Activated T-cell treated with anti-CD3 and anti-CD28 coated beads for 48 hours (primary cell): ENCODE data around the gene SOHLH2.

Experiments
- DNase-seq: peaks from one replicate; pipeline ENCODE4 v3.0.0-alpha.2; 2020; ENCODE audit warnings: low read depth

SOHLH2 gene, protein sequence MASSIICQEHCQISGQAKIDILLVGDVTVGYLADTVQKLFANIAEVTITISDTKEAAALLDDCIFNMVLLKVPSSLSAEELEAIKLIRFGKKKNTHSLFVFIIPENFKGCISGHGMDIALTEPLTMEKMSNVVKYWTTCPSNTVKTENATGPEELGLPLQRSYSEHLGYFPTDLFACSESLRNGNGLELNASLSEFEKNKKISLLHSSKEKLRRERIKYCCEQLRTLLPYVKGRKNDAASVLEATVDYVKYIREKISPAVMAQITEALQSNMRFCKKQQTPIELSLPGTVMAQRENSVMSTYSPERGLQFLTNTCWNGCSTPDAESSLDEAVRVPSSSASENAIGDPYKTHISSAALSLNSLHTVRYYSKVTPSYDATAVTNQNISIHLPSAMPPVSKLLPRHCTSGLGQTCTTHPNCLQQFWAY

DNA sequence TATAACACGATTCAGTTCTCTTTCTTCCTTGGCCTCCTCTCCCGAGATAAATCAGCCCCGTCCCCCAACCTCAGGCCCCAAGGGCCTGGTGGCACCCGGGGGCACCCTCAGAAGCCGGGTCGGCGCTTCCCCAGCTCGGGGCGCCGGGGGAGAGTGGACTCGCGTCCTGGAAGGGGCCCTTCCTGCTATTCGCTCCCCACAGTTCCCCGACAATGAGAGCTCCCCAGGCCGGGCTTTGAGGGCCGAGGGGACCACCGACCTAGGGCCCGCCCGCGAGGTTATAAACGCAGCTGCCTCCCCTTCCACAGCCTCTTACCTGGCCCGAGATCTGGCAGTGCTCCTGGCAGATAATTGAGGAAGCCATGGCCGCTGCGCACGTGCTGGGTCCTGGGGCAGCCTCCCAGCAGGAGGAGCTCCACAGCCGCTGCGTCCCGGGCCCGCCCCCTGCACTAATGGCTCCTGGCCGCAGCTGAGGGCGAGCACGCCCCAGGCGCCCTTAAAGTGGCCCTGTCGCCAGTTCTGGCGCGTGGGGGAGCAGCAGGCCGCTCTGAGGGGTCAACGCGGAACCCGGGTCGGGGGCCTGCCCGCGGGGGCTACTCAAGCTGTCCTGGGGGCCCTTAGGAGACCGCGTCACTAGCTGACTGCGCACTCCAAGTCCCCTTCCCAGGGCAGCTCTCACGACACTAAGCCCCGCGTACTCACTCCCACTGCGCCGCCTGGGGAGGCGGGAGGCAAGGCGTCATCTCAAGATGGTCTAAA is at the start of gene SOHLH2:
TSS of gene SOHLH2 (minus strand) at position 394 of the 759 bp plus-strand sequence. CDS start at position 364, 30 bp downstream.
- DNase-seq, result no peak

- DNase-seq, result no peak
Measured at GRCh38 chr13:36261976-36262375, 47.6 kb upstream of the SOHLH2 start.

- DNase-seq, result no peak
Measured at GRCh38 chr13:36261011-36261410, 46.7 kb upstream of the SOHLH2 start.

DNA sequence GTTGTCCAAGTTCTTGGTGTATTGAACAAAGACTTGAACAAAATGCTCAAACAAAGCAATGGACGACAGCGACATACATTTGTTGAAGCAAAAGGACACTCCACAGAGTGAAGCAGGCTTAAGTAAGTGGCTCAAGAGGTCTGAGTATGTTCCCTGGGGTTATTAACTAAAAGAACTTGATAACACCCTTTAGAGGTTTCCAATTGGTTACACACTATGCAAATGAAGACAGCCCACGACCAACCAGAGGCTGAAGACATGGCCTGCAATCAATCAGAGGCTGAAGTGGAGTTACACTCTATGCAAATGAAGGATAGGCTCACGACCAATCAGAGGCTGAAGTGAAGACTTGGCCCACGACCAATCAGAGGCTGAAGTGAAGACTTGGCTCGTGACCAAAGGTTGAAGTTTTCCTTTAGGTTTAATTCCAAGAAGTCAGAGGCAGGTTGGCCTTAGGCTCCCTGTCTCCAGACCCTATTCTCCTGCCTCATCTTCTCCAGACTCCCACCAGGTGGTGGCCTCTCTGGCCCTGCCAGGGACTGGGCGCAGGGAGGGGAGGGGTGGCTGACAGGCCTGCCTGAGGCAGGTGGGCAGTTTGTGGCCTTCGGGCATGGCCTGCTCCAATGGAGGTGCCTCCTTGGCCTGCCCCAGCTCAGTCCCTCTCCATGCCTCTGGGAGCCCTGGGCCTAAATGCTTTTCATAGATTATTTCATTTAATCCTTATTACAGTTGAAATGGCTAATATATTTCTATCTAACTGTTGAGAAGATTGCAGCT is 45.2 kb upstream of the SOHLH2 start:
- no peak for DNase-seq

DNA sequence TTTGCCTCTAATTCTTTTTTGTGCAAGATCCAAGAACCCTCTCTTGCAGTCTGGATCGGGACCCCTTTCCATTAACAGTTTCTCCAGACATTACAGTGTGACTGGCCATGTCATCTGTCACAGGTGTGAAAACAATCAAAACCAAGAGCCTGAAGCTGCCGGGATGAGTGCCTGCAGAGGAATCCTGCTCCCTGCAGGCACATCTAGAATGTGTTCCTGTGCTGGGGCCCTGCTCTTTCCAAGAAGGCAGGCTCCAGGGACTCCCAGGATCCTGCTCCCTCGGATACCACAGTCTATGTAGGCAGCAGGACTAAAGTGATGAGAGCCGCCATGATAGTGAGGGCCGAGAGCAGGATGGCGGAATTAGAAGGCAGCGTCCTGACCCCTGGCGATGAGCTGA is 44.5 kb upstream of the SOHLH2 start:
- DNase-seq, result no peak

DNA sequence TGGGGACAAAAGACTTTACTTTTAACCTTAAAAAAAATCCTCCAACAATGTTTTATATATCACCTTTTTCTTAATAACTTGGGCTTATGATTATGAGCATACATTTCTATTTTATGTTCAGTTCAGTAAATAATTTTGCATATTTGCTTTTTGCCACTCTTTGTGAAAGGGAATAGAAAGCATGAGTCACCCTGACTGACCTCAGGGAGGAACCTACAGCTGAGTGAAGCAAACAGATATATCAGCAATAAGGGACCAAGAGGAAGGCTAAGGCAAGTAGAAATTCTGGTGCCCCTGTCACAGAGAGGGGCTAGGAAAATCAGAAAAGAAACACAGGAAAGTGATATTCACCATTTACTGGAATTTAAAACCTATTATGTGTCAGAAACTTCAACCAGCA is 37.2 kb upstream of the SOHLH2 start:
- DNase-seq, result no peak

DNA sequence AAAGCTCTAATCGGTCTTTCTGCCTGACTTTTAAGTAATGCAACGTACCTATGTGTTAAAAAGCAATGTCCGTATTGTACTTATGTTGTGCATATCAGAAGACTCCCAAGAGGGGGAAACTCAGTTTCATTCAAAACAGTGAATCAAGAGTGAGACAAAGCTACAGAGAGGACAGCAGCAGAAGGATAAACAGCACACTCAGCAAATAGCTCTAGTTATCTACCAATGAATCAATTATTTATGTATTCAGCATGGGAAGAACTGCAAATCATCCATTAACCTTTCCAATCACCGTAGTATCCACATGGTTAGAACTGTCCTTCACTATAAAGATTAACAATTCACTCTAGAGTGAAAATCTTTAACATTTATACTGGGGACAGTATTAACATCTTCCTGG is 36.7 kb upstream of the SOHLH2 start:
- DNase-seq, result no peak

GRCh38 chr13:36248700-36249099 is 34.3 kb upstream of the SOHLH2 start:
- no peak for DNase-seq

GRCh38 chr13:36244990-36245389 is 30.6 kb upstream of the SOHLH2 start:
- no peak for DNase-seq

- DNase-seq, result no peak
Measured at GRCh38 chr13:36244073-36244472, 29.7 kb upstream of the SOHLH2 start.

- DNase-seq, result no peak
Measured at GRCh38 chr13:36242761-36243160, 28.4 kb upstream of the SOHLH2 start.

DNA sequence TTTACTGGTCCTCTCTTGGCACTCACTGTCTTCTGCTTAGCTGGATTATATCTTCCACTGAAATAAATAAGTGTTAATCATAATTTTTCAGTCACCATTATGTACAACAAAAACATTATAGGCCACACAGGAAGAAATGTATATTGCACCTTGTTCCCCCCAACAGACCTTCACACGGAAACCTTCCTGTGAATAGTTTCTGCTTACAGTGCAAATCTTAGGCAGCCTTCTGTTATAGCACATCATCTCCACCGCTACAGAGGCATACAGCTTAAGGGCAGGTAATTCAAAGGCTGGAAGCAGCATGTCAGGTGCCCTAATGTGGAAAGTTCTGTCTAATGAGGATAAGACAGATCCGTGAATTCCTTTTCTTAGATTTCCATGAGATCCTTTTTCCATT is 16.9 kb upstream of the SOHLH2 start:
- no peak for DNase-seq

- no peak for DNase-seq
Measured at GRCh38 chr13:36224730-36225129, 10.4 kb upstream of the SOHLH2 start.

- DNase-seq, result no peak
Measured at GRCh38 chr13:36219883-36220282, 5.5 kb upstream of the SOHLH2 start.

- no peak for DNase-seq
Measured at GRCh38 chr13:36217456-36217855, 3.1 kb upstream of the SOHLH2 start.

- no peak for DNase-seq
Measured at GRCh38 chr13:36212789-36213188, 1.6 kb downstream of the SOHLH2 start.

DNA sequence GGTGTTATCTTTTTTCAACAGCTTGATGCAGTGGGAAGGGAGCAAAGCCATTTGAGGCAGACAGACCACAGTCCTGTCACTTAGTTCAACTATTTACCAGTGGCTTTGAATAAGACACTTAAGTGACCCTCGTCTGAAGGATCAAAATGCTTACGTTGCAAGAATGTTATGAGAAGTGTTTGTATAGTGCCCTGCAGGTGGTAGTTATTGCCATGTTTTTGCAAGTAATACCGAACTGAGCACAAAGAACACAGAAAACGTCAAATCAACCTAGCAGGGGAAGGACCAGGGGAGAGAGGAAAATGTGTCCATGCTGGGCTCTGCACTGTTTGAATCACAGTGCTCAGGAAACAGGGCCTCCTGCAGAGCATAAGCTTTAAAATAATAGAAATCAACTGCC is 2.8 kb downstream of the SOHLH2 start:
- no peak for DNase-seq

- no peak for DNase-seq
Measured at GRCh38 chr13:36210738-36211137, 3.6 kb downstream of the SOHLH2 start.

GRCh38 chr13:36207672-36208071 is 6.7 kb downstream of the SOHLH2 start:
- no peak for DNase-seq

DNA sequence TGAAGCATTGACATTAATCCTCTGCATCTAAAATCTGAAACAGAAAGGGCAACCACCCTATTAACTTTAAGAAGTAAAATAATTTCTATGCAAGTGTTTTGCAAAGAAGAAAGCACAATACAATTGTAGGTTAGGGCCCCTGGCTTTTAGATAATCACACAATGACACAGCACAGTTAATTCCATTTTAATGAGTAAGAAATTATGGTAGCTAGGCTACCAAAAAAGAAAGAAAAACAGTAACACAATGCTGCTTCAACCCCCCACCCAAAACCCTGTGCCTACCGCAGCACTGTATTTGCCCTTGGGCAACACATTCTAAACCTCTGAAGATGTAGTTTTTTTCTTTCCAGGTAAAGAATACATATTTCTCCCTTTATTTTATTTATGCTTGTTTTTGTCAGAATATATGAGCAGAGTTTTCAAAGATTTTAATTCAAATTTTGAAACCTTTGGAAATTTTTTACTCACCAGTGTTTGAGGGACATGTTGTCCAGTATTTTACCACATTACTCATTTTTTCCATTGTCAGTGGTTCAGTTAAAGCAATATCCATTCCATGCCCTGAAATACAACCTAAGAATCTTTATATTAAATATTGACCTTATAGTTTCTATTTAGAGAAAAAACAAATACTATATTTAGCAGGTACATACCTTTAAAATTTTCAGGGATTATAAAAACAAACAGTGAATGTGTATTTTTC is 21.1 kb downstream of the SOHLH2 start:
- DNase-seq, result no peak

DNA sequence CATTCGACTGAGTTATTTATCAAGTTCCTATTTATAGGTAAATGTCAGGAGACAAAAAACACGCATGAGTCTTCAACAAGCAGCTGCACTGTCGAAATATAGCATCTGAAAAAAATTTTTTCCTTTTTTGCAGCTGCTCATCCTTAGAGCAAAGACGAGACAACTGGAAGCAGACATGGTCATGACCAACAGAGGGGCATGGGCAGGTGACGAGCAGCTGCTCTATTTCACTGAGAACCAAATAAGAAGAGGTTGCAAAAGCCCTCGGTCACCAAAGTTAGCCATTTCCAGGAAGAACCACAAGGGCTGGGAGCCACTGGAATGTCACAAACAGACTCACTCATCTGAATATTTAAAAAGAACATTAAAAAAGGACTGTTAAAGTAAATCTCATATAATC is 22.2 kb downstream of the SOHLH2 start:
- no peak for DNase-seq

GRCh38 chr13:36190771-36191170 is 23.6 kb downstream of the SOHLH2 start:
- DNase-seq, result no peak
